Measurements from ENCODE around the gene ANXA10.

GRCh38 chr4:168059251-168059650 is 33.1 kb upstream of the ANXA10 start:
- TF ChIP-seq, protein P1, sequence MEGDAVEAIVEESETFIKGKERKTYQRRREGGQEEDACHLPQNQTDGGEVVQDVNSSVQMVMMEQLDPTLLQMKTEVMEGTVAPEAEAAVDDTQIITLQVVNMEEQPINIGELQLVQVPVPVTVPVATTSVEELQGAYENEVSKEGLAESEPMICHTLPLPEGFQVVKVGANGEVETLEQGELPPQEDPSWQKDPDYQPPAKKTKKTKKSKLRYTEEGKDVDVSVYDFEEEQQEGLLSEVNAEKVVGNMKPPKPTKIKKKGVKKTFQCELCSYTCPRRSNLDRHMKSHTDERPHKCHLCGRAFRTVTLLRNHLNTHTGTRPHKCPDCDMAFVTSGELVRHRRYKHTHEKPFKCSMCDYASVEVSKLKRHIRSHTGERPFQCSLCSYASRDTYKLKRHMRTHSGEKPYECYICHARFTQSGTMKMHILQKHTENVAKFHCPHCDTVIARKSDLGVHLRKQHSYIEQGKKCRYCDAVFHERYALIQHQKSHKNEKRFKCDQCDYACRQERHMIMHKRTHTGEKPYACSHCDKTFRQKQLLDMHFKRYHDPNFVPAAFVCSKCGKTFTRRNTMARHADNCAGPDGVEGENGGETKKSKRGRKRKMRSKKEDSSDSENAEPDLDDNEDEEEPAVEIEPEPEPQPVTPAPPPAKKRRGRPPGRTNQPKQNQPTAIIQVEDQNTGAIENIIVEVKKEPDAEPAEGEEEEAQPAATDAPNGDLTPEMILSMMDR (conservative IDR thresholded peaks at IDR 0.05; ENCODE audit: low read length) = no peak
- no peak for TF ChIP-seq EZH2phosphoT487 (IDR thresholded peaks at IDR 0.05; ENCODE audit: borderline replicate concordance, low read depth, low read length)

Measured in OCI-LY7 (cell line).